ENCODE data around the gene THSD7B.

Gene THSD7B

GRCh38 chr2:137381731-137382130 lies 616.4 kb downstream of the THSD7B start:
- Histone ChIP-seq H3K27me3 (ENCODE audit: insufficient read depth, low read length) (no peaks in the 10 kb centered on the region), H3K9me3 (ENCODE audit: insufficient read depth, low read depth, low read length) (peaks cover 25% of the 10 kb centered on the region), H3K4me1 (ENCODE audit: insufficient read depth, low read length) (no peaks in the 10 kb centered on the region), H3K9ac (ENCODE audit: low read depth, low read length) (no peak overlapping the region), H3K4me3 (ENCODE audit: low read length) (no peak overlapping the region), H3K27ac (ENCODE audit: low read depth, low read length) (no peak overlapping the region), H3K36me3 (ENCODE audit: insufficient read depth, low read length) (no peaks in the 10 kb centered on the region)
- 94% methylated on average over 8 of the region's 8 CpGs for WGBS

GRCh38 chr2:137383391-137383790 lies 618.0 kb downstream of the THSD7B start:
- Histone ChIP-seq H3K36me3 (ENCODE audit: insufficient read depth, low read length) (no peaks in the 10 kb centered on the region), H3K27ac (ENCODE audit: low read depth, low read length) (no peak overlapping the region), H3K27me3 (ENCODE audit: insufficient read depth, low read length) (no peaks in the 10 kb centered on the region), H3K4me3 (ENCODE audit: low read length) (no peak overlapping the region), H3K9me3 (ENCODE audit: insufficient read depth, low read depth, low read length) (peaks cover 25% of the 10 kb centered on the region), H3K9ac (ENCODE audit: low read depth, low read length) (no peak overlapping the region), H3K4me1 (ENCODE audit: insufficient read depth, low read length) (no peaks in the 10 kb centered on the region)
- WGBS = 93% methylated on average over 7 of the region's 7 CpGs

GRCh38 chr2:137387044-137387443 lies 621.7 kb downstream of the THSD7B start:
- Histone ChIP-seq H3K36me3 (ENCODE audit: insufficient read depth, low read length) (no peaks in the 10 kb centered on the region), H3K4me3 (ENCODE audit: low read length) (no peak overlapping the region), H3K9ac (ENCODE audit: low read depth, low read length) (no peak overlapping the region), H3K27me3 (ENCODE audit: insufficient read depth, low read length) (no peaks in the 10 kb centered on the region), H3K27ac (ENCODE audit: low read depth, low read length) (no peak overlapping the region), H3K4me1 (ENCODE audit: insufficient read depth, low read length) (no peaks in the 10 kb centered on the region), H3K9me3 (ENCODE audit: insufficient read depth, low read depth, low read length) (peaks cover 23% of the 10 kb centered on the region)
- WGBS = 94% methylated on average over 2 of the region's 2 CpGs

GRCh38 chr2:137405496-137405895 lies 640.2 kb downstream of the THSD7B start:
- H3K9me3 ChIP-seq (ENCODE audit: insufficient read depth, low read depth, low read length) = no peaks in the 10 kb centered on the region
- no peaks in the 10 kb centered on the region for H3K27me3 ChIP-seq (ENCODE audit: insufficient read depth, low read length)
- H3K27ac ChIP-seq (ENCODE audit: low read depth, low read length) = no peak overlapping the region
- H3K36me3 ChIP-seq (ENCODE audit: insufficient read depth, low read length) = no peaks in the 10 kb centered on the region
- H3K9ac ChIP-seq (ENCODE audit: low read depth, low read length) = no peak overlapping the region
- H3K4me3 ChIP-seq (ENCODE audit: low read length) = no peak overlapping the region
- WGBS = 93% methylated on average over 7 of the region's 7 CpGs
- H3K4me1 ChIP-seq (ENCODE audit: insufficient read depth, low read length) = no peaks in the 10 kb centered on the region

- no peaks in the 10 kb centered on the region for H3K9me3 ChIP-seq (ENCODE audit: insufficient read depth, low read depth, low read length)
- no peaks in the 10 kb centered on the region for H3K4me1 ChIP-seq (ENCODE audit: insufficient read depth, low read length)
- no peaks in the 10 kb centered on the region for H3K36me3 ChIP-seq (ENCODE audit: insufficient read depth, low read length)
- 98% methylated on average over 4 of the region's 5 CpGs for WGBS
- H3K9ac ChIP-seq (ENCODE audit: low read depth, low read length) = no peak overlapping the region
- no peaks in the 10 kb centered on the region for H3K27me3 ChIP-seq (ENCODE audit: insufficient read depth, low read length)
- no peak overlapping the region for H3K27ac ChIP-seq (ENCODE audit: low read depth, low read length)
- H3K4me3 ChIP-seq (ENCODE audit: low read length) = no peak overlapping the region
Measured at GRCh38 chr2:137411585-137411984, 646.2 kb downstream of the THSD7B start.

- Histone ChIP-seq H3K9ac (ENCODE audit: low read depth, low read length) (no peak overlapping the region), H3K4me1 (ENCODE audit: insufficient read depth, low read length) (no peaks in the 10 kb centered on the region), H3K4me3 (ENCODE audit: low read length) (no peak overlapping the region), H3K9me3 (ENCODE audit: insufficient read depth, low read depth, low read length) (0 out of 2 replicates have a peak, but pooled peaks cover 10% of the 10 kb centered on the region), H3K27ac (ENCODE audit: low read depth, low read length) (no peak overlapping the region), H3K27me3 (ENCODE audit: insufficient read depth, low read length) (no peaks in the 10 kb centered on the region), H3K36me3 (ENCODE audit: insufficient read depth, low read length) (no peaks in the 10 kb centered on the region)
- WGBS = 80% methylated on average over 3 of the region's 3 CpGs
Measured at GRCh38 chr2:137420744-137421143, 655.4 kb downstream of the THSD7B start.

- WGBS = no CpG with 5 or more reads among the region's 1 CpG
- Histone ChIP-seq H3K9me3 (ENCODE audit: insufficient read depth, low read depth, low read length) (no peaks in the 10 kb centered on the region), H3K4me1 (ENCODE audit: insufficient read depth, low read length) (no peaks in the 10 kb centered on the region), H3K9ac (ENCODE audit: low read depth, low read length) (no peak overlapping the region), H3K36me3 (ENCODE audit: insufficient read depth, low read length) (no peaks in the 10 kb centered on the region), H3K27ac (ENCODE audit: low read depth, low read length) (no peak overlapping the region), H3K4me3 (ENCODE audit: low read length) (no peak overlapping the region), H3K27me3 (ENCODE audit: insufficient read depth, low read length) (no peaks in the 10 kb centered on the region)
Measured at GRCh38 chr2:137435162-137435561, 669.8 kb downstream of the THSD7B start.

- no peaks in the 10 kb centered on the region for H3K4me1 ChIP-seq (ENCODE audit: insufficient read depth, low read length)
- no peaks in the 10 kb centered on the region for H3K36me3 ChIP-seq (ENCODE audit: insufficient read depth, low read length)
- 100% methylated on average over 2 of the region's 2 CpGs for WGBS
- H3K9ac ChIP-seq (ENCODE audit: low read depth, low read length) = no peak overlapping the region
- no peak overlapping the region for H3K27ac ChIP-seq (ENCODE audit: low read depth, low read length)
- H3K9me3 ChIP-seq (ENCODE audit: insufficient read depth, low read depth, low read length) = no peaks in the 10 kb centered on the region
- no peaks in the 10 kb centered on the region for H3K27me3 ChIP-seq (ENCODE audit: insufficient read depth, low read length)
- H3K4me3 ChIP-seq (ENCODE audit: low read length) = no peak overlapping the region
Measured at GRCh38 chr2:137437386-137437785, 672.0 kb downstream of the THSD7B start.

GRCh38 chr2:137444970-137445369 lies 679.6 kb downstream of the THSD7B start:
- Histone ChIP-seq H3K4me3 (ENCODE audit: low read length) (no peak overlapping the region), H3K27ac (ENCODE audit: low read depth, low read length) (no peak overlapping the region), H3K9ac (ENCODE audit: low read depth, low read length) (no peak overlapping the region), H3K36me3 (ENCODE audit: insufficient read depth, low read length) (no peaks in the 10 kb centered on the region), H3K27me3 (ENCODE audit: insufficient read depth, low read length) (no peaks in the 10 kb centered on the region), H3K4me1 (ENCODE audit: insufficient read depth, low read length) (no peaks in the 10 kb centered on the region), H3K9me3 (ENCODE audit: insufficient read depth, low read depth, low read length) (no peaks in the 10 kb centered on the region)
- WGBS = no CpG with 5 or more reads among the region's 1 CpG

GRCh38 chr2:137449454-137449853 lies 684.1 kb downstream of the THSD7B start:
- H3K9ac ChIP-seq (ENCODE audit: low read depth, low read length) = no peak overlapping the region
- no peak overlapping the region for H3K27ac ChIP-seq (ENCODE audit: low read depth, low read length)
- no peaks in the 10 kb centered on the region for H3K27me3 ChIP-seq (ENCODE audit: insufficient read depth, low read length)
- no peaks in the 10 kb centered on the region for H3K9me3 ChIP-seq (ENCODE audit: insufficient read depth, low read depth, low read length)
- H3K4me3 ChIP-seq (ENCODE audit: low read length) = no peak overlapping the region
- no peaks in the 10 kb centered on the region for H3K4me1 ChIP-seq (ENCODE audit: insufficient read depth, low read length)
- H3K36me3 ChIP-seq (ENCODE audit: insufficient read depth, low read length) = no peaks in the 10 kb centered on the region

- no peak overlapping the region for H3K27ac ChIP-seq (ENCODE audit: low read depth, low read length)
- H3K27me3 ChIP-seq (ENCODE audit: insufficient read depth, low read length) = no peaks in the 10 kb centered on the region
- no peaks in the 10 kb centered on the region for H3K9me3 ChIP-seq (ENCODE audit: insufficient read depth, low read depth, low read length)
- no CpG with 5 or more reads among the region's 2 CpGs for WGBS
- no peak overlapping the region for H3K4me3 ChIP-seq (ENCODE audit: low read length)
- H3K9ac ChIP-seq (ENCODE audit: low read depth, low read length) = no peak overlapping the region
- no peaks in the 10 kb centered on the region for H3K4me1 ChIP-seq (ENCODE audit: insufficient read depth, low read length)
- H3K36me3 ChIP-seq (ENCODE audit: insufficient read depth, low read length) = no peaks in the 10 kb centered on the region
Measured at GRCh38 chr2:137454886-137455285, 689.5 kb downstream of the THSD7B start.

- Histone ChIP-seq H3K9ac (ENCODE audit: low read depth, low read length) (no peak overlapping the region), H3K9me3 (ENCODE audit: insufficient read depth, low read depth, low read length) (no peaks in the 10 kb centered on the region), H3K36me3 (ENCODE audit: insufficient read depth, low read length) (no peaks in the 10 kb centered on the region), H3K27ac (ENCODE audit: low read depth, low read length) (no peak overlapping the region), H3K4me1 (ENCODE audit: insufficient read depth, low read length) (peaks cover 6% of the 10 kb centered on the region; the same call in 1 of the 2 replicates), H3K27me3 (ENCODE audit: insufficient read depth, low read length) (no peaks in the 10 kb centered on the region), H3K4me3 (ENCODE audit: low read length) (no peak overlapping the region)
- 65% methylated on average over 2 of the region's 3 CpGs for WGBS
Measured at GRCh38 chr2:137467246-137467862, 702.0 kb downstream of the THSD7B start.
